RWPE1 (cell line): Measurements from ENCODE around the gene KCNA5.

Source experiments
- CTCF ChIA-PET: fragments of 350-600 bp; sonication (Branson Sonifier 250); formaldehyde crosslinking; extraction: SDS; loops from one replicate; lab custom pipeline; 2021; lab: Yijun Ruan, JAX
- POLR2A ChIA-PET: fragments of 400-600 bp; formaldehyde crosslinking; extraction: SDS; loops from one replicate; lab custom pipeline; 2020; ENCODE audit warnings: antibody characterized with exemption; ENCODE audit not compliant: low non-redundant PET; lab: Yijun Ruan, JAX
- DNase-seq: peaks from one replicate; pipeline ENCODE4 v3.0.0; 2012; ENCODE audit warnings: low spot score
- H3K27ac ChIP-seq: fragments of 450-650 bp; 2 replicates; pipeline ENCODE4 v1.5.1; 2017
- CTCF ChIP-seq: fragments of 450-650 bp; conservative IDR thresholded peaks from 2 replicates; pipeline ENCODE4 v1.5.1; 2017; ENCODE audit warnings: low read depth, mild to moderate bottlenecking

The KCNA5 gene

DNA sequence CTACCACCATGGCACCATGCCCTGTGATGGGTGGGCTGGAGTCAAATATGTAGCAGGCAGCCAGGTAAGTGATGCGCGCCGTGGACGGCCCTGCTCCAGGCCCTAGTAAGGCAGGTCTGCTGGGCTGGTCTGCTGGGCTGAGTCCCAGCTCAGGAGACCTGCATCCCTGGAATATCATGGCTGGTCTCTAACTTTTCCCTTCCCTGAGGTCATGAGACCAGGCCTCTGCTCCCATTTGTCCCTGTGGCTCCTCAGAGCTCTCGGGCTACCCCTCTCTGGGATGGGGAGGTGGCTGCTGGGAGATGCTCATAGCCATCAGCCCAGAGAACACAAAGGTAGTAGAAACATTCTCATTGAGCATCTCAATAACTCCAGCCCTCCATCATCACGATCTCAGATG, 19.8 kb upstream of the KCNA5 start:
- no peak overlapping the region for H3K27ac ChIP-seq
- TF ChIP-seq CTCF, result no peak
- ChIA-PET CTCF (interaction anchor here (0.5 kb wide), 1 partner anchor 215 kb away, joined by 3 read pairs; no protein-coding TSS in a partner anchor), POLR2A (no interaction called here)
- no peak for DNase-seq

DNA sequence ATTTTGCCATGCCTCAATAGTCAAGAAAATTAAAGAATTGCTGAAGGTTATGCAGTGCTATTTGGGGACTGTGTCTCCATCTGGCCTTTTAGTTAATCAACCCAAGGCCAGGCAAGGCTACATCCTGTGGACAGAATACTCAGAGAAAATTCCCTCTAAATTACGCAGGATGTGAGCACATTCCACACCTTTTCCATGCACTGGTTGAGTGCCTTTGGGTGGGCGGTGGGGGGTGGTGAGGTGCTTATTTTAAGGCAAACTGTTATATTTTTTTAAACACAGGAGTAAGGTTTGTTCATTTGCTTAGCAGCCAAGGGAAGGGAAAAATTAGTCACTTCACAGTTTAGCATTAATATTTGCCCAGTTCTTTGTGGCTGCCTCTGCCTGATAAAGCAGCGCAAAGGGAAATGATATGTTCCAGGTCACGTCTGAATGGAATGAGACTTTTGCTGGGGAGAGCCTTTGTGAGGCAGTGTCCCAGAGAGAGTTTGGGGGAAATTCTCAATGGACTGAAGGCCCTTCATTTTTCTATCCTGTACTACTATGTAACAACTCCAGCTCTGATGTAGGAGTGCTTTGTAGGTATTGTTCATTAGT, 17.2 kb upstream of the KCNA5 start:
- POLR2A ChIA-PET, result no interaction called here
- no peak for TF ChIP-seq CTCF
- no peak overlapping the region for H3K27ac ChIP-seq
- no peak for DNase-seq
- CTCF ChIA-PET, result interaction anchor here (1.5 kb wide), 1 partner anchor 58 kb away, joined by 6 read pairs; no protein-coding TSS in a partner anchor

- TF ChIP-seq CTCF, result no peak
- no peak for DNase-seq
- ChIA-PET POLR2A (no interaction called here), CTCF (interaction anchor here (1.5 kb wide), 1 partner anchor 57 kb away, joined by 6 read pairs; no protein-coding TSS in a partner anchor)
- no peak overlapping the region for H3K27ac ChIP-seq
Measured at GRCh38 chr12:5027046-5027821, 16.4 kb upstream of the KCNA5 start.

- no peak for TF ChIP-seq CTCF
- no peak overlapping the region for H3K27ac ChIP-seq
- POLR2A ChIA-PET, result no interaction called here
- DNase-seq, result no peak
- CTCF ChIA-PET, result no interaction called here
Measured at GRCh38 chr12:5030066-5030465, 13.6 kb upstream of the KCNA5 start.

DNA sequence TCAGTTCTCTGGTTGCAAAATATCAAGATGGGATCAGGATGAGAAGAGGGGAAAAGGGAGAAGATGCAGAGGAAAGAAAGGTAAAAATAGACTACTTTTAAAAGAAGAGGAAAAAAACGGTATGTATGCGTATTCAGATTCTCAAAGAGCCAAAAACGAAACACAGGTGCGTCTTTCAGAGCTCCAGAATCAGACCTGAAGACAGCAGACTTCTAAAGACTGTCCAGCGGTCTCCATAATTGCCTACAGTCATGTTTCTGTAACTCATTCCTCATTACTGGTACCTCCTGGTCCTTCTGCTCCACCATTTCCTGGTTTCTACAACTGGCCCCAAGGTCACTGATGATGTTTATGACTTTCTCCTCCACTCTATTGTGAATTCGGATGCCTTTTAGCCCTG, 12.4 kb upstream of the KCNA5 start:
- H3K27ac ChIP-seq, result no peak overlapping the region
- no peak for DNase-seq
- POLR2A ChIA-PET, result interaction anchor here (0.6 kb wide), 1 partner anchor 186 kb away, joined by 7 read pairs; no protein-coding TSS in a partner anchor
- no peak for TF ChIP-seq CTCF
- CTCF ChIA-PET, result interaction anchor here (0.7 to 1.1 kb wide), 3 partner anchors 9 to 718 kb away, joined by 3 read pairs; no protein-coding TSS in a partner anchor

DNA sequence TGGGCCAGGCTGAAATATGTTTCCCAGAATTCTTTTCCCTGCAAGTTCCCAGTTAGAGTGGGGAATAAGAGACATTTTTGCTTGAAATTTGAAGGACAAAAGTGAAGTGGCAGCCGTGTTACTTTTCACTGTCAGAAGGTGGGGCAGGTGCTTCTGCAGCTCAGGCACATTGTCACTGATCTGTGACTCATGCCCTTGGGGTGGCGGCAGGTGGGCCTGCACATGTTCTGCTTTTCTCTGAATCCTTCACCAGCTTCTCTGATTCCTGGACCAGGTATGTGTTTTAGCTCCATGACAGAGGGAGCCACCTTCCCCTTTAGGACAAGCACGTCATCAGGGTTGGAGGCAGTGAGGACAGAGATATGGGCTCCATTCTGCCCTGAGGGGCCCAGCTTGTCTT, 11.7 kb upstream of the KCNA5 start:
- no peak for DNase-seq
- no peak overlapping the region for H3K27ac ChIP-seq
- no peak for TF ChIP-seq CTCF
- ChIA-PET POLR2A (no interaction called here), CTCF (interaction anchor here (0.7 to 1.1 kb wide), 2 partner anchors 10 to 38 kb away, joined by 3 read pairs; no protein-coding TSS in a partner anchor)
